GM23338 (cell line): Measurements from ENCODE around the gene STARD3. TPM values are rescaled to one million over a fixed set of nuclear protein-coding genes. Genes with fewer than 3 reads are reported as not detected.

Experiments used
- ATAC-seq: fragments of 200-7000 bp; cut with Tn5 transposase; 3 replicates; pipeline ENCODE4 v1.9.1; 2020
- DNase-seq: peaks from one replicate; pipeline ENCODE4 v3.0.0-alpha.2; 2015; ENCODE audit warnings: low spot score
- H2AFZ ChIP-seq: fragments of 200-600 bp; sonication (generic); 2 replicates; pipeline ENCODE4 v1.8.0; 2016; ENCODE audit warnings: antibody characterized with exemption, mild to moderate bottlenecking, moderate library complexity
- H3F3A ChIP-seq: fragments of 200-600 bp; sonication (generic); replicated peaks from 2 replicates; pipeline ENCODE4 v1.8.0; 2017; ENCODE audit warnings: antibody characterized with exemption, mixed run types, low read depth
- H3K27ac ChIP-seq: fragments of 200-600 bp; sonication (generic); 2 replicates; pipeline ENCODE4 v1.6.1; 2016; ENCODE audit warnings: low read depth
- H3K27me3 ChIP-seq: fragments of 200-600 bp; sonication (generic); 2 replicates; pipeline ENCODE4 v1.8.0; 2016; ENCODE audit warnings: mild to moderate bottlenecking, mixed run types, moderate library complexity; ENCODE audit not compliant: insufficient read depth
- H3K36me3 ChIP-seq: fragments of 200-600 bp; sonication (generic); 2 replicates; pipeline ENCODE4 v1.8.0; 2016; ENCODE audit warnings: mild to moderate bottlenecking; ENCODE audit not compliant: insufficient read depth
- H3K4me1 ChIP-seq: fragments of 200-600 bp; sonication (generic); 2 replicates; pipeline ENCODE4 v1.8.0; 2016; ENCODE audit warnings: mild to moderate bottlenecking, moderate library complexity; ENCODE audit not compliant: insufficient read depth
- H3K4me2 ChIP-seq: fragments of 200-600 bp; sonication (generic); 2 replicates; pipeline ENCODE4 v1.7.1; 2017; ENCODE audit warnings: mixed run types
- H3K4me3 ChIP-seq: fragments of 200-600 bp; sonication (generic); 2 replicates; pipeline ENCODE4 v1.6.1; 2016; ENCODE audit warnings: mixed run types
- H3K79me2 ChIP-seq: fragments of 200-600 bp; sonication (generic); replicated peaks from 2 replicates; pipeline ENCODE4 v1.8.0; 2017; ENCODE audit warnings: mild to moderate bottlenecking; ENCODE audit not compliant: insufficient read depth
- H3K9me2 ChIP-seq: fragments of 200-600 bp; sonication (generic); 2 replicates; pipeline ENCODE4 v1.8.0; 2017; ENCODE audit not compliant: insufficient read depth
- H4K20me1 ChIP-seq: fragments of 200-600 bp; sonication (generic); replicated peaks from 2 replicates; pipeline ENCODE4 v1.8.0; 2017; ENCODE audit warnings: mild to moderate bottlenecking; ENCODE audit not compliant: insufficient read depth
- H3K27ac Mint-ChIP-seq: 2 replicates; pipeline ENCODE4 v1.8.0; 2020; ENCODE audit warnings: inconsistent platforms, mild to moderate bottlenecking, moderate library complexity, mixed read lengths
- H3K27me3 Mint-ChIP-seq: 3 replicates; pipeline ENCODE4 v1.8.0; 2022; ENCODE audit warnings: low read depth, mild to moderate bottlenecking, moderate library complexity, mixed read lengths, inconsistent platforms; ENCODE audit not compliant: insufficient read depth, poor library complexity
- H3K36me3 Mint-ChIP-seq: 3 replicates; pipeline ENCODE4 v1.8.0; 2021; ENCODE audit warnings: low read depth, mild to moderate bottlenecking, inconsistent platforms, moderate library complexity, mixed read lengths
- H3K4me1 Mint-ChIP-seq: 3 replicates; pipeline ENCODE4 v1.8.0; 2020; ENCODE audit warnings: mild to moderate bottlenecking, inconsistent platforms, mixed read lengths
- H3K4me3 Mint-ChIP-seq: 3 replicates; pipeline ENCODE4 v1.8.0; 2021; ENCODE audit warnings: moderate library complexity, mild to moderate bottlenecking, inconsistent platforms, mixed read lengths
- H3K9me3 Mint-ChIP-seq: 3 replicates; pipeline ENCODE4 v1.8.0; 2020; ENCODE audit warnings: moderate library complexity, mild to moderate bottlenecking, inconsistent platforms, mixed read lengths
- EZH2 ChIP-seq: fragments of 200-600 bp; sonication (generic); IDR thresholded peaks from one replicate; pipeline ENCODE4 v1.8.0; 2017; ENCODE audit warnings: antibody characterized with exemption, mild to moderate bottlenecking, low read depth; ENCODE audit not compliant: unreplicated experiment
- ZNF331 ChIP-seq: fragments of 250-450 bp; sonication (Bioruptor Pico); IDR thresholded peaks from 2 replicates; pipeline ENCODE4 v1.5.0; 2020; ENCODE audit warnings: low read depth, mild to moderate bottlenecking, moderate library complexity
- ZNF462 ChIP-seq: fragments of 250-450 bp; sonication (Bioruptor Pico); IDR thresholded peaks from 2 replicates; pipeline ENCODE4 v1.5.0; 2020; ENCODE audit warnings: mild to moderate bottlenecking, moderate library complexity
- polyA plus RNA-seq: library from polyadenylated mRNA; unstranded; fragments of >200 nt; fragmentation: Nextera tagmentation; extraction: Ambion mirVana; gene quantifications from 2 replicates; pipeline ENCODE4 v1.2.1, GENCODE V29; 2016
- total RNA-seq: library from RNA; depleted of rRNA; stranded (reverse); fragments of >200 nt; shearing (Covaris generic); gene quantifications from 2 replicates; pipeline ENCODE4 v1.2.3, GENCODE V29; 2014

Gene STARD3
- total and polyA plus RNA-seq, 2 experiments from 2014 or later: 26.4 to 53.3 TPM

DNA sequence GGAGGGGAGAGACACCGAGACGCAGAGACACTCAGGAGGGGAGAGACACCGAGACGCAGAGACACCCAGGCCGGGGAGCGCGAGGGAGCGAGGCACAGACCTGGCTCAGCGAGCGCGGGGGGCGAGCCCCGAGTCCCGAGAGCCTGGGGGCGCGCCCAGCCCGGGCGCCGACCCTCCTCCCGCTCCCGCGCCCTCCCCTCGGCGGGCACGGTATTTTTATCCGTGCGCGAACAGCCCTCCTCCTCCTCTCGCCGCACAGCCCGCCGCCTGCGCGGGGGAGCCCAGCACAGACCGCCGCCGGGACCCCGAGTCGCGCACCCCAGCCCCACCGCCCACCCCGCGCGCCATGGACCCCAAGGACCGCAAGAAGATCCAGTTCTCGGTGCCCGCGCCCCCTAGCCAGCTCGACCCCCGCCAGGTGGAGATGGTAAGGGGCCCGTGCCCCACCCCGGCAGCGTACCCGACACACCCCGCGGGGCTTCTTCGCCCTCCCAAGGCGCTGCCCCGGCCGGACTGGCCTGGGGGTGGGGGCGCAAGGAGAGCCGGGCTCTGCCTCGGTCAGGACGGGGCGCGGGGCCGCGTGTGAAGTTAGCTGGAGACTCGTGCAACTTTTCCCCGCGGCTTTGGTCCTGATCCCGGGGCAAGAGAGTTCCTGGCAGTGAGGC lies 9.8 kb upstream of the STARD3 start:
- Mint-ChIP-seq H3K27ac (no peak overlapping the region), H3K9me3 (no peaks in the 10 kb centered on the region; the same call in 2 of the 3 replicates), H3K36me3 (0 out of 3 replicates have a peak, but pooled peaks cover 2% of the 10 kb centered on the region), H3K27me3 (peaks cover 64% of the 10 kb centered on the region), H3K4me3 (peak overlapping the region; percentile 86), H3K4me1 (peaks cover 69% of the 10 kb centered on the region)
- Histone ChIP-seq H3K79me2 (no peaks in the 10 kb centered on the region), H3K4me2 (peak overlapping the region; percentile 95), H3K36me3 (no peaks in the 10 kb centered on the region), H2AFZ (peak overlapping the region; percentile 91; the same call in 1 of the 2 replicates), H4K20me1 (no peaks in the 10 kb centered on the region), H3K27me3 (peaks cover 69% of the 10 kb centered on the region), H3F3A (0 out of 2 replicates have a peak, but pooled peaks cover 10% of the 10 kb centered on the region), H3K27ac (no peak overlapping the region), H3K4me1 (peaks cover 50% of the 10 kb centered on the region), H3K9me2 (no peaks in the 10 kb centered on the region), H3K4me3 (peak overlapping the region; percentile 91)
- ATAC-seq: peak; percentile 16
- no peak for DNase-seq
- no peak for TF ChIP-seq ZNF331
- peak; percentile 2 for TF ChIP-seq EZH2
- TF ChIP-seq ZNF462 (CRISPR knock-in tag): no peak
